SK-N-SH (cell line): Measurements from ENCODE around the gene EEA1. TPM values are rescaled to one million over a fixed set of nuclear protein-coding genes. Genes with fewer than 3 reads are reported as not detected.

ENCODE experiments used
- CTCF ChIA-PET: fragments of 300-600, 350-600 bp; formaldehyde crosslinking; extraction: SDS; loops from one replicate; lab custom pipeline; 2021; lab: Yijun Ruan, JAX
- POLR2A ChIA-PET: fragments of 350-600 bp; sonication (Branson Sonifier 250); formaldehyde crosslinking; extraction: SDS; loops from one replicate; lab custom pipeline; 2020; ENCODE audit warnings: antibody characterized with exemption, inconsistent platforms; lab: Yijun Ruan, JAX
- DNase-seq: peaks from one replicate; pipeline ENCODE4 v3.0.0; 2012
- H2AFZ ChIP-seq: fragments of 200-600 bp; sonication (generic); 2 replicates; pipeline ENCODE4 v1.8.1; 2016; ENCODE audit warnings: antibody characterized with exemption, mild to moderate bottlenecking, low read depth
- H3F3A ChIP-seq: fragments of 200-600 bp; sonication (generic); replicated peaks from 2 replicates; pipeline ENCODE3; 2016; ENCODE audit warnings: antibody characterized with exemption, mild to moderate bottlenecking; ENCODE audit not compliant: insufficient read depth
- H3K27ac ChIP-seq, 2 experiments: fragments of 200-500 bp in 1 of 2; fragments of 200-600 bp in 1 of 2; sonication (Bioruptor generic) in 1 of 2; sonication (generic), shearing (Covaris generic) in 1 of 2; 2 replicates each; pipeline versions ENCODE4 v1.5.1 to v1.6.1; 2014 to 2016; ENCODE audit warnings: low read depth in 2 of 2, inconsistent platforms in 1 of 2, low read length in 1 of 2, mild to moderate bottlenecking in 1 of 2, mixed read lengths in 1 of 2
- H3K27me3 ChIP-seq: fragments of 200-600 bp; sonication (generic), shearing (Covaris generic); 2 replicates; pipeline ENCODE4 v1.6.1; 2016; ENCODE audit warnings: mixed run types; ENCODE audit not compliant: insufficient read depth
- H3K36me3 ChIP-seq, 2 experiments: fragments of 200-500 bp in 1 of 2; fragments of 200-600 bp in 1 of 2; sonication (Bioruptor generic) in 1 of 2; sonication (generic) in 1 of 2; replicated peaks in 1 of 2; 2 replicates each; pipeline versions ENCODE3 to v1.5.1; 2014 to 2016; ENCODE audit warnings: low read length in 1 of 2, mild to moderate bottlenecking in 1 of 2; ENCODE audit not compliant: insufficient read depth in 2 of 2, control insufficient read depth in 1 of 2
- H3K4me1 ChIP-seq, 2 experiments: fragments of 200-500 bp in 1 of 2; fragments of 200-600 bp in 1 of 2; sonication (Bioruptor generic) in 1 of 2; sonication (generic), shearing (Covaris generic) in 1 of 2; 2 replicates each; pipeline versions ENCODE4 v1.5.1 to v1.6.1; 2014 to 2016; ENCODE audit warnings: low read depth in 1 of 2, low read length in 1 of 2, mixed run types in 1 of 2; ENCODE audit not compliant: insufficient read depth in 2 of 2, control insufficient read depth in 1 of 2
- H3K4me2 ChIP-seq: fragments of 200-600 bp; sonication (generic), shearing (Covaris generic); 2 replicates; pipeline ENCODE4 v1.6.1; 2017; ENCODE audit warnings: mixed run types
- H3K4me3 ChIP-seq, 2 experiments: fragments of 200-500 bp in 1 of 2; fragments of 200-600 bp in 1 of 2; sonication (Bioruptor generic) in 1 of 2; sonication (generic), shearing (Covaris generic) in 1 of 2; 2 replicates each; pipeline versions ENCODE4 v1.5.1 to v1.8.1; 2014 to 2016; ENCODE audit warnings: low read depth in 2 of 2, inconsistent platforms in 1 of 2, low read length in 1 of 2, mild to moderate bottlenecking in 1 of 2, mixed read lengths in 1 of 2, moderate library complexity in 1 of 2
- H3K79me2 ChIP-seq: fragments of 200-600 bp; sonication (generic); 2 replicates; pipeline ENCODE4 v1.8.1; 2017; ENCODE audit warnings: mild to moderate bottlenecking; ENCODE audit not compliant: insufficient read depth
- H3K9ac ChIP-seq: fragments of 200-600 bp; sonication (generic); 2 replicates; pipeline ENCODE4 v1.6.1; 2017; ENCODE audit warnings: mixed run types
- H3K9me2 ChIP-seq: fragments of 200-600 bp; sonication (generic); 2 replicates; pipeline ENCODE4 v1.6.1; 2017; ENCODE audit warnings: mixed run types
- H3K9me3 ChIP-seq: fragments of 200-600 bp; sonication (generic); 2 replicates; pipeline ENCODE4 v1.6.1; 2017; ENCODE audit warnings: mixed run types, mild to moderate bottlenecking, moderate library complexity
- H4K20me1 ChIP-seq: fragments of 200-600 bp; sonication (generic); 2 replicates; pipeline ENCODE4 v1.6.1; 2017; ENCODE audit warnings: mild to moderate bottlenecking, mixed run types; ENCODE audit not compliant: insufficient read depth
- CTCF ChIP-seq: fragments of 200-600 bp; sonication (generic); IDR thresholded peaks from 2 replicates; pipeline ENCODE4 v1.6.1; 2017; ENCODE audit warnings: antibody characterized with exemption, mild to moderate bottlenecking, moderate library complexity
- MAX ChIP-seq: IDR thresholded peaks from 2 replicates; pipeline ENCODE4 v1.4.0; 2012; ENCODE audit warnings: low read depth
- RCOR1 ChIP-seq: fragments of 150-350 bp; IDR thresholded peaks from 2 replicates; pipeline ENCODE4 v1.6.1; 2017; ENCODE audit warnings: antibody characterized with exemption, low read length
- REST ChIP-seq: IDR thresholded peaks from 2 replicates; pipeline ENCODE4 v1.6.1; 2012; ENCODE audit warnings: mild to moderate bottlenecking, low read depth, low read length, moderate library complexity
- SMC3 ChIP-seq: IDR thresholded peaks from 2 replicates; pipeline ENCODE4 v1.6.1; 2012; ENCODE audit warnings: low read depth, low read length, improper control_type of control experiment
- WGBS: methylation state at CpG from one replicate; pipeline ENCODE4 v1.1.6; 2017; ENCODE audit warnings: low lambda C conversion rate; 5-methylcytosine and 5-hydroxymethylcytosine counted together
- polyA plus RNA-seq, 3 experiments: library from polyadenylated mRNA; depleted of rRNA; stranded (reverse); fragments of >200 nt; gene quantifications; 2 replicates each; pipeline ENCODE4 v1.2.3, GENCODE V29; 2012

EEA1 gene
- polyA plus RNA-seq, 1 of the 3 experiments (the other 2 are of a cell fraction): 1.5 TPM

GRCh38 chr12:92974759-92975158 is 45.7 kb upstream of the EEA1 start:
- Histone ChIP-seq H3K27ac (no peak overlapping the region), H3K36me3 (no peaks in the 10 kb centered on the region), H3K79me2 (no peaks in the 10 kb centered on the region), H3K4me3 (no peak overlapping the region), H4K20me1 (no peaks in the 10 kb centered on the region), H2AFZ (no peak overlapping the region), H3K9me2 (no peaks in the 10 kb centered on the region), H3F3A (peaks cover 19% of the 10 kb centered on the region), H3K27me3 (no peaks in the 10 kb centered on the region), H3K9ac (no peak overlapping the region), H3K4me1 (no peaks in the 10 kb centered on the region), H3K9me3 (0 out of 2 replicates have a peak, but pooled peaks cover 3% of the 10 kb centered on the region), H3K4me2 (no peak overlapping the region)
- POLR2A ChIA-PET: no interaction called here
- TF ChIP-seq RCOR1 (no peak), CTCF (no peak), MAX (no peak)
- WGBS: 44% methylated on average over 1 of the region's 1 CpG
- CTCF ChIA-PET: interaction anchor here (0.9 to 5.3 kb wide), 5 partner anchors 9 to 1127 kb away, joined by 3 to 37 read pairs (median 4); no protein-coding TSS in a partner anchor
- no peak for DNase-seq

- ChIA-PET POLR2A (no interaction called here), CTCF (interaction anchor here (5.3 kb wide), 1 partner anchor 14 kb away, joined by 37 read pairs; no protein-coding TSS in a partner anchor)
- Histone ChIP-seq H4K20me1 (no peaks in the 10 kb centered on the region), H3K4me3 (no peak overlapping the region), H3K36me3 (no peaks in the 10 kb centered on the region), H3K27me3 (no peaks in the 10 kb centered on the region), H2AFZ (no peak overlapping the region), H3K9ac (no peak overlapping the region), H3K27ac (no peak overlapping the region), H3K4me1 (no peaks in the 10 kb centered on the region), H3K79me2 (no peaks in the 10 kb centered on the region), H3K4me2 (no peak overlapping the region), H3K9me2 (no peaks in the 10 kb centered on the region), H3F3A (peaks cover 19% of the 10 kb centered on the region), H3K9me3 (0 out of 2 replicates have a peak, but pooled peaks cover 3% of the 10 kb centered on the region)
- no peak for DNase-seq
- TF ChIP-seq REST: no peak
- TF ChIP-seq SMC3: no peak
- 100% methylated on average over 1 of the region's 1 CpG for WGBS
Measured at GRCh38 chr12:92973614-92974013, 44.5 kb upstream of the EEA1 start.
